ENCODE data around the gene OPTN.

Gene OPTN

DNA sequence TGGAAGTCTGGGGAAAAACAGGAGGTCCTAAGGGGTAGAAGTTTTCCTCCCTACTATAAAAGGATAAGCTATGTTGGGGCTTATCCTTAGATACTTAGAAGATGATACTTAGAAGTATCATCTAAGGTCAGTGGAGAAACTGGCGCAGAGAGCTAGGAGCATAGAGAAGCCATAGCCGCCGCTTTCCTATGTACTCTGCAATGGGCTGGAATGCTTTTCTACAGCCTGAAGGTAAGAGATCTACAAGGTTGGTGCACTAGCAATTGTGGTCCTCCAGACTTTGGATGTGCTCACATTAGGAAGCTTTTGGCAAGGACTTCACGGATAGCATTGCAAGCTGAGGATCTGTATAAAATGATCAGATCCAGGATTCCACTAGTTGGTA, 12.4 kb upstream of the OPTN start:
- TF ChIP-seq, protein P1, sequence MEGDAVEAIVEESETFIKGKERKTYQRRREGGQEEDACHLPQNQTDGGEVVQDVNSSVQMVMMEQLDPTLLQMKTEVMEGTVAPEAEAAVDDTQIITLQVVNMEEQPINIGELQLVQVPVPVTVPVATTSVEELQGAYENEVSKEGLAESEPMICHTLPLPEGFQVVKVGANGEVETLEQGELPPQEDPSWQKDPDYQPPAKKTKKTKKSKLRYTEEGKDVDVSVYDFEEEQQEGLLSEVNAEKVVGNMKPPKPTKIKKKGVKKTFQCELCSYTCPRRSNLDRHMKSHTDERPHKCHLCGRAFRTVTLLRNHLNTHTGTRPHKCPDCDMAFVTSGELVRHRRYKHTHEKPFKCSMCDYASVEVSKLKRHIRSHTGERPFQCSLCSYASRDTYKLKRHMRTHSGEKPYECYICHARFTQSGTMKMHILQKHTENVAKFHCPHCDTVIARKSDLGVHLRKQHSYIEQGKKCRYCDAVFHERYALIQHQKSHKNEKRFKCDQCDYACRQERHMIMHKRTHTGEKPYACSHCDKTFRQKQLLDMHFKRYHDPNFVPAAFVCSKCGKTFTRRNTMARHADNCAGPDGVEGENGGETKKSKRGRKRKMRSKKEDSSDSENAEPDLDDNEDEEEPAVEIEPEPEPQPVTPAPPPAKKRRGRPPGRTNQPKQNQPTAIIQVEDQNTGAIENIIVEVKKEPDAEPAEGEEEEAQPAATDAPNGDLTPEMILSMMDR (IDR thresholded peaks at IDR 0.05; ENCODE audit: insufficient read depth, low read length, poor library complexity, severe bottlenecking): no peak
- DNase-seq (ENCODE audit: extremely low read depth, insufficient read length): no peak

GRCh38 chr10:13087986-13088618, 11.9 kb upstream of the OPTN start:
- Histone ChIP-seq H3K4me3 (replicated peaks; ENCODE audit: low read depth, low read length) (no peak overlapping the region), H3K36me3 (ENCODE audit: control insufficient read depth, insufficient read depth, low read length) (no peaks in the 10 kb centered on the region), H3K27me3 (replicated peaks; ENCODE audit: control insufficient read depth, insufficient read depth, low read length) (no peaks in the 10 kb centered on the region)
- no peak for DNase-seq (ENCODE audit: extremely low read depth, insufficient read length)
- TF ChIP-seq, protein P1 (IDR thresholded peaks at IDR 0.05; ENCODE audit: insufficient read depth, low read length, poor library complexity, severe bottlenecking): no peak

More for the DNA sequence above, 12.4 kb upstream of the OPTN start:
- H3K4me3 ChIP-seq (replicated peaks; ENCODE audit: low read depth, low read length): no peak overlapping the region
- no peaks in the 10 kb centered on the region for H3K27me3 ChIP-seq (replicated peaks; ENCODE audit: control insufficient read depth, insufficient read depth, low read length)
- no peaks in the 10 kb centered on the region for H3K36me3 ChIP-seq (ENCODE audit: control insufficient read depth, insufficient read depth, low read length)

DNA sequence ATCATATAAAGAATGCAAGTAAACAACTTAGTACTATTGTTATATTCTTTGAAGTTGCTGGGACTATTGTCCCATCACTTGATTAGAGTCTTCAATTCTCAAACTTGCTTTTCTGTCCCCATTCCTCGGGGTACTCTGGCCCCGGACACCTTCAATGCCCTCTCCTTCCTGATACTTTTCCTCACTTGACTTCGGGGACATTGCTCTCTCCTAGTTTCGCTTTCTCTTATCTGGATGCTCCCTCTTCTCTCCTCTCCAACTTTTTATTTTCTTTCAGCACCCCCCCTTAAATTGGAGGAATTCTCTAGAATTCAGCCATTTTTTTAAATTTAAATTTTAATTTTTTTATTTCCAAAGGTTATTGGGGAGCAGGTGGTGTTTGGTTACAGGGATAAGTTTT, 10.6 kb upstream of the OPTN start:
- no peaks in the 10 kb centered on the region for H3K36me3 ChIP-seq (ENCODE audit: control insufficient read depth, insufficient read depth, low read length)
- H3K4me3 ChIP-seq (replicated peaks; ENCODE audit: low read depth, low read length): no peak overlapping the region
- DNase-seq (ENCODE audit: extremely low read depth, insufficient read length): no peak
- TF ChIP-seq, protein P1 (IDR thresholded peaks at IDR 0.05; ENCODE audit: insufficient read depth, low read length, poor library complexity, severe bottlenecking): no peak
- H3K27me3 ChIP-seq (replicated peaks; ENCODE audit: control insufficient read depth, insufficient read depth, low read length): no peaks in the 10 kb centered on the region

DNA sequence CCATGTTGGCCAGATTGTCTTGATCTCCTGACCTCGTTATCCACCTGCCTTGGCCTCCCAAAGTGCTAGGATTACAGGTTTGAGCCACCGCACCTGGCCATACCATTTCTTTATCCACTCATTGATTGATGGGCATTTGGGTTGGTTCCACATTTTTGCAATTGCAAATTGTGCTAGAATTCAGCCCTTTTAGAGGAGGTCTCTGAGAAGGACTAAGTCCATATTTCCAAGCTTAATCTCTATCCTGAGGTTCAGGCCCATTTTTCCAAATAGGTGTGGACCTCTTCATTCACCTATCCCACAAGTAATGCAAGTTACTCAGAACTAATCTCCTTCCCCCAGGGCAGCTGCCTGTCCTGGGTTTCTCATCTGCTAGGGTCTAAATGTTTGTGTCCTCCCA, 9.7 kb upstream of the OPTN start:
- H3K36me3 ChIP-seq (ENCODE audit: control insufficient read depth, insufficient read depth, low read length): no peaks in the 10 kb centered on the region
- H3K4me3 ChIP-seq (replicated peaks; ENCODE audit: low read depth, low read length): no peak overlapping the region
- H3K27me3 ChIP-seq (replicated peaks; ENCODE audit: control insufficient read depth, insufficient read depth, low read length): no peaks in the 10 kb centered on the region
- no peak for DNase-seq (ENCODE audit: extremely low read depth, insufficient read length)
- TF ChIP-seq, protein P1 (IDR thresholded peaks at IDR 0.05; ENCODE audit: insufficient read depth, low read length, poor library complexity, severe bottlenecking): no peak

- Histone ChIP-seq H3K36me3 (ENCODE audit: control insufficient read depth, insufficient read depth, low read length) (no peaks in the 10 kb centered on the region), H3K27me3 (replicated peaks; ENCODE audit: control insufficient read depth, insufficient read depth, low read length) (no peaks in the 10 kb centered on the region), H3K4me3 (replicated peaks; ENCODE audit: low read depth, low read length) (no peak overlapping the region)
- TF ChIP-seq, protein P1 (IDR thresholded peaks at IDR 0.05; ENCODE audit: insufficient read depth, low read length, poor library complexity, severe bottlenecking): no peak
- no peak for DNase-seq (ENCODE audit: extremely low read depth, insufficient read length)
Observed at GRCh38 chr10:13091801-13092200, 8.2 kb upstream of the OPTN start.
